Neural cell (in vitro differentiated cells): ENCODE results near the gene DOP1A. TPM values are rescaled to one million over a fixed set of nuclear protein-coding genes. Genes with fewer than 3 reads are reported as not detected.

Source experiments
- H2AFZ ChIP-seq: fragments of 200-600, 300-800 bp; sonication (generic), shearing (Covaris generic); 2 replicates; pipeline ENCODE4 v1.6.0; 2014; ENCODE audit warnings: low read depth, mild to moderate bottlenecking, antibody characterized with exemption, low read length, moderate library complexity
- H3F3A ChIP-seq: fragments of 200-600 bp; shearing (Covaris generic); 2 replicates; pipeline ENCODE4 v1.6.1; 2016; ENCODE audit warnings: mild to moderate bottlenecking, moderate library complexity, mixed read lengths, antibody characterized with exemption, low read length; ENCODE audit not compliant: insufficient read depth, poor library complexity, severe bottlenecking
- H3K27ac ChIP-seq: fragments of 200-600, 300-800 bp; sonication (generic), shearing (Covaris generic); 2 replicates; pipeline ENCODE4 v1.5.1; 2014; ENCODE audit warnings: mild to moderate bottlenecking, low read length, moderate library complexity
- H3K27me3 ChIP-seq: fragments of 300-800, 200-600 bp; sonication (generic), shearing (Covaris generic); 2 replicates; pipeline ENCODE4 v1.6.0; 2014; ENCODE audit warnings: mild to moderate bottlenecking, low read depth, low read length, moderate library complexity; ENCODE audit not compliant: insufficient read depth
- H3K36me3 ChIP-seq: fragments of 300-800, 200-600 bp; sonication (generic), shearing (Covaris generic); 2 replicates; pipeline ENCODE4 v1.5.1; 2014; ENCODE audit warnings: mild to moderate bottlenecking, antibody characterized with exemption, low read length, moderate library complexity; ENCODE audit not compliant: insufficient read depth
- H3K4me2 ChIP-seq: fragments of 300-800, 200-600 bp; sonication (generic), shearing (Covaris generic); 2 replicates; pipeline ENCODE4 v1.6.0; 2014; ENCODE audit warnings: mild to moderate bottlenecking, low read length
- H3K4me3 ChIP-seq: fragments of 300-800, 200-600 bp; sonication (generic), shearing (Covaris generic); 2 replicates; pipeline ENCODE4 v1.5.1; 2014; ENCODE audit warnings: mild to moderate bottlenecking, low read length, moderate library complexity
- H3K79me2 ChIP-seq: fragments of 200-600 bp; shearing (Covaris generic); replicated peaks from 2 replicates; pipeline ENCODE4 v1.6.0; 2014; ENCODE audit warnings: mild to moderate bottlenecking, low read length, moderate library complexity; ENCODE audit not compliant: insufficient read depth
- H3K9ac ChIP-seq: fragments of 300-800, 200-600 bp; sonication (generic), shearing (Covaris generic); 2 replicates; pipeline ENCODE4 v1.6.1; 2016; ENCODE audit warnings: mild to moderate bottlenecking, low read length, mixed read lengths
- H3K9me2 ChIP-seq: fragments of 200-600 bp; shearing (Covaris generic); 2 replicates; pipeline ENCODE4 v1.6.1; 2016; ENCODE audit warnings: mild to moderate bottlenecking, low read length, mixed read lengths; ENCODE audit not compliant: insufficient read depth
- H3K9me3 ChIP-seq: fragments of 200-600, 300-800 bp; sonication (generic), shearing (Covaris generic); 2 replicates; pipeline ENCODE4 v1.6.1; 2016; ENCODE audit warnings: mild to moderate bottlenecking, mixed run types, low read length, moderate library complexity, mixed read lengths
- H4K20me1 ChIP-seq: fragments of 200-600 bp; shearing (Covaris generic); 2 replicates; pipeline ENCODE4 v1.6.1; 2016; ENCODE audit warnings: mild to moderate bottlenecking, mixed run types; ENCODE audit not compliant: insufficient read depth
- EP300 ChIP-seq: fragments of 450-650 bp; conservative IDR thresholded peaks from 2 replicates; pipeline ENCODE4 v1.6.1; 2014; ENCODE audit warnings: antibody characterized with exemption, mild to moderate bottlenecking, moderate library complexity; ENCODE audit not compliant: poor library complexity, severe bottlenecking
- EZH2 ChIP-seq: fragments of 200-600, 300-800 bp; shearing (Covaris generic), sonication (generic); IDR thresholded peaks from 2 replicates; pipeline ENCODE4 v1.6.1; 2014; ENCODE audit warnings: antibody characterized with exemption, low read length, borderline replicate concordance, mild to moderate bottlenecking; ENCODE audit not compliant: insufficient read depth, poor library complexity, severe bottlenecking
- MXI1 ChIP-seq: fragments of 450-650 bp; conservative IDR thresholded peaks from 2 replicates; pipeline ENCODE4 v1.6.1; 2014; ENCODE audit warnings: antibody characterized with exemption, mild to moderate bottlenecking; ENCODE audit not compliant: poor library complexity, severe bottlenecking
- POLR2AphosphoS5 ChIP-seq: IDR thresholded peaks from 2 replicates; pipeline ENCODE4 v1.6.1; 2012
- RAD21 ChIP-seq: fragments of 450-650 bp; conservative IDR thresholded peaks from 2 replicates; pipeline ENCODE4 v1.6.1; 2014; ENCODE audit warnings: antibody characterized with exemption, mild to moderate bottlenecking, moderate library complexity
- SMC3 ChIP-seq: fragments of 450-650 bp; conservative IDR thresholded peaks from 2 replicates; pipeline ENCODE4 v1.6.1; 2014; ENCODE audit warnings: antibody characterized with exemption, mild to moderate bottlenecking, moderate library complexity; ENCODE audit not compliant: poor library complexity
- TAF1 ChIP-seq: IDR thresholded peaks from 2 replicates; pipeline ENCODE4 v1.6.1; 2012; ENCODE audit warnings: low read depth
- polyA plus RNA-seq: library from polyadenylated mRNA; depleted of rRNA; stranded (reverse); fragments of >200 nt; gene quantifications from 2 replicates; pipeline ENCODE4 v1.2.3, GENCODE V29; 2014
- TF ChIP-seq, protein P1 (sequence below): fragments of 450-650 bp; IDR thresholded peaks from 2 replicates; pipeline ENCODE4 v1.5.1; 2014; ENCODE audit warnings: antibody characterized with exemption, mild to moderate bottlenecking, moderate library complexity; ENCODE audit not compliant: poor library complexity, severe bottlenecking
- TF ChIP-seq, protein P2 (sequence below): IDR thresholded peaks from 2 replicates; pipeline ENCODE4 v1.6.1; 2012; ENCODE audit warnings: borderline replicate concordance

Gene DOP1A
- polyA plus RNA-seq, 1 donor from 2014 or later = 97.6 TPM

DNA sequence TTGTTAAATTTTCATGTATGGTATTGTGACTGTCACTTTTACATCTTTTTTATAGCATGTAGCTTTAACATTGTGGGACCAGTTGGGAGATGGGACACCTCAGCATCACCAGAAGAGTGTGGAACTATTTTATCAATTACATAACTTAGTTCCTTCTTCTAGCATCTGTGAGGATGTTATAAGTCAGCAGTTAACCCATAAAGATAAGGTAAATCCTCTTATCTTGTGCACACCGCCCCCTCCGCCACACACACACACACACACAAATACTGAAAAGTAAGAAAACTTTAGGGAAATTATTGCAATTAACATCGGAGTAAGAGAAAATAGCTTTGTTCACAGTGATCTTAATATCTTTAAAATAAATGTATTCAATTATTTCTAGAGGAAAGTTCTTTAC lies 64.7 kb downstream of the DOP1A start:
- Histone ChIP-seq H3K4me3 (no peak overlapping the region), H3K9ac (no peak overlapping the region), H4K20me1 (no peaks in the 10 kb centered on the region), H3K9me3 (no peaks in the 10 kb centered on the region), H3K27me3 (no peaks in the 10 kb centered on the region), H3K36me3 (peaks cover 12% of the 10 kb centered on the region), H3K9me2 (no peaks in the 10 kb centered on the region), H3K27ac (no peak overlapping the region), H3K4me2 (no peak overlapping the region), H3K79me2 (no peaks in the 10 kb centered on the region), H3F3A (no peaks in the 10 kb centered on the region), H2AFZ (no peak overlapping the region)
- TF ChIP-seq RAD21 = no peak
- no peak for TF ChIP-seq MXI1

DNA sequence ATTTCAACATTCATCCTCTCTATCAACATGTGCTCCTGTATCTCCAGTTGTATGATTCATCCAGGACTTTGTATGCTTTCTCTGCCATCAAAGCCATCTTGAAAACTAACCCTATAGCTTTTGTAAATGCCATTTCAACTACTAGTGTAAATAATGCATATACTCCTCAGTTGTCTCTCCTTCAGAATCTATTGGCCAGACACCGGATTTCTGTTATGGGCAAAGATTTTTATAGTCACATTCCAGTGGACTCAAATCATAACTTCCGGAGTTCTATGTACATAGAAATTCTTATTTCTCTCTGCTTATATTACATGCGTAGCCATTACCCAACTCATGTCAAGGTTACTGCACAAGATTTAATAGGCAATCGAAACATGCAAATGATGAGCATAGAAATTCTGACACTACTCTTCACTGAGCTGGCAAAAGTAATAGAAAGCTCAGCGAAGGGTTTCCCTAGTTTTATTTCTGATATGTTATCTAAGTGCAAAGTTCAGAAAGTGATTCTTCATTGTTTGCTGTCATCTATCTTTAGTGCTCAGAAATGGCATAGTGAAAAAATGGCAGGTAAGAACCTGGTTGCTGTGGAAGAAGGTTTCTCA lies 70.7 kb downstream of the DOP1A start:
- no peaks in the 10 kb centered on the region for H4K20me1 ChIP-seq
- H3F3A ChIP-seq = no peaks in the 10 kb centered on the region
- H3K27me3 ChIP-seq = no peaks in the 10 kb centered on the region
- no peak overlapping the region for H2AFZ ChIP-seq
- H3K4me3 ChIP-seq = no peak overlapping the region
- H3K9ac ChIP-seq = no peak overlapping the region
- H3K79me2 ChIP-seq = no peaks in the 10 kb centered on the region
- peaks cover 14% of the 10 kb centered on the region for H3K36me3 ChIP-seq
- no peaks in the 10 kb centered on the region for H3K9me2 ChIP-seq
- no peak overlapping the region for H3K27ac ChIP-seq
- TF ChIP-seq EZH2 (no peak), SMC3 (no peak), EP300 (no peak), RAD21 (no peak), TAF1 (no peak), MXI1 (no peak), POLR2AphosphoS5 (no peak)
- TF ChIP-seq, protein P1, sequence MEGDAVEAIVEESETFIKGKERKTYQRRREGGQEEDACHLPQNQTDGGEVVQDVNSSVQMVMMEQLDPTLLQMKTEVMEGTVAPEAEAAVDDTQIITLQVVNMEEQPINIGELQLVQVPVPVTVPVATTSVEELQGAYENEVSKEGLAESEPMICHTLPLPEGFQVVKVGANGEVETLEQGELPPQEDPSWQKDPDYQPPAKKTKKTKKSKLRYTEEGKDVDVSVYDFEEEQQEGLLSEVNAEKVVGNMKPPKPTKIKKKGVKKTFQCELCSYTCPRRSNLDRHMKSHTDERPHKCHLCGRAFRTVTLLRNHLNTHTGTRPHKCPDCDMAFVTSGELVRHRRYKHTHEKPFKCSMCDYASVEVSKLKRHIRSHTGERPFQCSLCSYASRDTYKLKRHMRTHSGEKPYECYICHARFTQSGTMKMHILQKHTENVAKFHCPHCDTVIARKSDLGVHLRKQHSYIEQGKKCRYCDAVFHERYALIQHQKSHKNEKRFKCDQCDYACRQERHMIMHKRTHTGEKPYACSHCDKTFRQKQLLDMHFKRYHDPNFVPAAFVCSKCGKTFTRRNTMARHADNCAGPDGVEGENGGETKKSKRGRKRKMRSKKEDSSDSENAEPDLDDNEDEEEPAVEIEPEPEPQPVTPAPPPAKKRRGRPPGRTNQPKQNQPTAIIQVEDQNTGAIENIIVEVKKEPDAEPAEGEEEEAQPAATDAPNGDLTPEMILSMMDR = no peak
- TF ChIP-seq, protein P2, sequence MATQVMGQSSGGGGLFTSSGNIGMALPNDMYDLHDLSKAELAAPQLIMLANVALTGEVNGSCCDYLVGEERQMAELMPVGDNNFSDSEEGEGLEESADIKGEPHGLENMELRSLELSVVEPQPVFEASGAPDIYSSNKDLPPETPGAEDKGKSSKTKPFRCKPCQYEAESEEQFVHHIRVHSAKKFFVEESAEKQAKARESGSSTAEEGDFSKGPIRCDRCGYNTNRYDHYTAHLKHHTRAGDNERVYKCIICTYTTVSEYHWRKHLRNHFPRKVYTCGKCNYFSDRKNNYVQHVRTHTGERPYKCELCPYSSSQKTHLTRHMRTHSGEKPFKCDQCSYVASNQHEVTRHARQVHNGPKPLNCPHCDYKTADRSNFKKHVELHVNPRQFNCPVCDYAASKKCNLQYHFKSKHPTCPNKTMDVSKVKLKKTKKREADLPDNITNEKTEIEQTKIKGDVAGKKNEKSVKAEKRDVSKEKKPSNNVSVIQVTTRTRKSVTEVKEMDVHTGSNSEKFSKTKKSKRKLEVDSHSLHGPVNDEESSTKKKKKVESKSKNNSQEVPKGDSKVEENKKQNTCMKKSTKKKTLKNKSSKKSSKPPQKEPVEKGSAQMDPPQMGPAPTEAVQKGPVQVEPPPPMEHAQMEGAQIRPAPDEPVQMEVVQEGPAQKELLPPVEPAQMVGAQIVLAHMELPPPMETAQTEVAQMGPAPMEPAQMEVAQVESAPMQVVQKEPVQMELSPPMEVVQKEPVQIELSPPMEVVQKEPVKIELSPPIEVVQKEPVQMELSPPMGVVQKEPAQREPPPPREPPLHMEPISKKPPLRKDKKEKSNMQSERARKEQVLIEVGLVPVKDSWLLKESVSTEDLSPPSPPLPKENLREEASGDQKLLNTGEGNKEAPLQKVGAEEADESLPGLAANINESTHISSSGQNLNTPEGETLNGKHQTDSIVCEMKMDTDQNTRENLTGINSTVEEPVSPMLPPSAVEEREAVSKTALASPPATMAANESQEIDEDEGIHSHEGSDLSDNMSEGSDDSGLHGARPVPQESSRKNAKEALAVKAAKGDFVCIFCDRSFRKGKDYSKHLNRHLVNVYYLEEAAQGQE = no peak
- H3K9me3 ChIP-seq = no peaks in the 10 kb centered on the region
- no peak overlapping the region for H3K4me2 ChIP-seq

DNA sequence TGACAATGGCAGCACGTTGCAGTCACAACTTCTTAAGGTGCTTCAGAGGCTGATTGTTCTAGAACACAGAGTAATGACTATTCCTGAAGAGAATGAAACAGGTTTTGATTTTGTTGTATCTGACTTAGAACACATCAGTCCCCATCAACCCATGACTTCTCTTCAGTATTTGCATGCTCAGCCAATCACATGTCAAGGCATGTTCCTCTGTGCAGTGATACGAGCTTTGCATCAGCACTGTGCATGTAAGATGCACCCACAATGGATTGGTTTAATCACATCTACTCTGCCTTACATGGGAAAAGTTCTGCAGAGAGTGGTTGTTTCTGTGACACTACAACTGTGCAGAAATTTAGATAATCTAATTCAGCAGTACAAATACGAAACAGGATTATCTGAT lies 71.3 kb downstream of the DOP1A start:
- no peak overlapping the region for H2AFZ ChIP-seq
- H3K4me3 ChIP-seq = no peak overlapping the region
- no peaks in the 10 kb centered on the region for H3K9me2 ChIP-seq
- H4K20me1 ChIP-seq = no peaks in the 10 kb centered on the region
- H3K79me2 ChIP-seq = no peaks in the 10 kb centered on the region
- no peak overlapping the region for H3K9ac ChIP-seq
- peaks cover 17% of the 10 kb centered on the region for H3K36me3 ChIP-seq
- no peaks in the 10 kb centered on the region for H3K27me3 ChIP-seq
- H3K4me2 ChIP-seq = no peak overlapping the region
- TF ChIP-seq EZH2 (no peak), MXI1 (no peak), TAF1 (no peak), POLR2AphosphoS5 (no peak), EP300 (no peak), SMC3 (no peak), RAD21 (no peak)
- TF ChIP-seq, protein P1 = no peak
- TF ChIP-seq, protein P2 = no peak
- H3K27ac ChIP-seq = no peak overlapping the region
- no peaks in the 10 kb centered on the region for H3K9me3 ChIP-seq
- H3F3A ChIP-seq = no peaks in the 10 kb centered on the region
